HG02759 (cell line): Measurements from ENCODE around the gene LUC7L2.
"Not testable (repeated sequence)": the region's sequence is repeated elsewhere in the genome, so short reads cannot be mapped to it uniquely, and the experiment has no call there.

Source experiments
- ATAC-seq: cut with Tn5 transposase; IDR thresholded peaks from one replicate; pipeline ENCODE4 v1.9.1; 2021; ENCODE audit warnings: mild to moderate bottlenecking, moderate library complexity; ENCODE audit not compliant: unreplicated experiment

Gene LUC7L2

GRCh38 chr7:139393621-139394211 lies 34.0 kb downstream of the LUC7L2 start:
- no peak for ATAC-seq

GRCh38 chr7:139394540-139394939 lies 34.8 kb downstream of the LUC7L2 start:
- ATAC-seq, result no peak

- ATAC-seq, result no peak
These were observed 36.7 kb downstream of the LUC7L2 start for GRCh38 chr7:139396323-139396951.

GRCh38 chr7:139397192-139397591 lies 37.5 kb downstream of the LUC7L2 start:
- ATAC-seq, result no peak

- ATAC-seq, result no peak
These were observed 43.9 kb downstream of the LUC7L2 start for GRCh38 chr7:139403601-139404000.

GRCh38 chr7:139407555-139407954 lies 47.9 kb downstream of the LUC7L2 start:
- ATAC-seq, result no peak

- not testable (repeated sequence) for ATAC-seq
These were observed 55.2 kb downstream of the LUC7L2 start for GRCh38 chr7:139414743-139415402.

GRCh38 chr7:139416405-139416804 lies 56.7 kb downstream of the LUC7L2 start:
- no peak for ATAC-seq

- no peak for ATAC-seq
These were observed 57.8 kb downstream of the LUC7L2 start for GRCh38 chr7:139417478-139417877.

GRCh38 chr7:139421123-139421522 lies 61.4 kb downstream of the LUC7L2 start:
- no peak for ATAC-seq

- no peak for ATAC-seq
These were observed 62.4 kb downstream of the LUC7L2 start for GRCh38 chr7:139422126-139422525.

- no peak for ATAC-seq
These were observed 63.4 kb downstream of the LUC7L2 start for GRCh38 chr7:139423091-139423490.

- no peak for ATAC-seq
These were observed 64.3 kb downstream of the LUC7L2 start for GRCh38 chr7:139424004-139424403.

GRCh38 chr7:139425701-139426100 lies 66.0 kb downstream of the LUC7L2 start:
- ATAC-seq, result not testable (repeated sequence)

- no peak for ATAC-seq
These were observed 66.7 kb downstream of the LUC7L2 start for GRCh38 chr7:139426258-139427028.

GRCh38 chr7:139427029-139427420 lies 67.3 kb downstream of the LUC7L2 start:
- no peak for ATAC-seq

GRCh38 chr7:139427788-139428187 lies 68.1 kb downstream of the LUC7L2 start:
- no peak for ATAC-seq

- ATAC-seq, result not testable (repeated sequence)
These were observed 70.0 kb downstream of the LUC7L2 start for GRCh38 chr7:139429735-139430134.

- ATAC-seq, result no peak
These were observed 70.7 kb downstream of the LUC7L2 start for GRCh38 chr7:139430443-139430842.

- no peak for ATAC-seq
These were observed 71.3 kb downstream of the LUC7L2 start for GRCh38 chr7:139431010-139431409.

- ATAC-seq, result no peak
These were observed 71.8 kb downstream of the LUC7L2 start for GRCh38 chr7:139431459-139431858.

- no peak for ATAC-seq
These were observed 77.1 kb downstream of the LUC7L2 start for GRCh38 chr7:139436806-139437205.
